ENCODE results near the gene RBMS1.
A peak's percentile ranks its signal among the peaks of the same experiment; 100 is the strongest.

RBMS1 gene

GRCh38 chr2:160402997-160403979 lies 90.3 kb downstream of the RBMS1 start:
- Histone ChIP-seq H3K27ac (replicated peaks) (no peak overlapping the region), H3K27me3 (ENCODE audit: insufficient read depth, poor library complexity, severe bottlenecking) (no peaks in the 10 kb centered on the region), H3K4me3 (replicated peaks; ENCODE audit: insufficient read depth, low read length) (no peak overlapping the region)
- TF ChIP-seq REST (IDR thresholded peaks at IDR 0.05; ENCODE audit: insufficient replicate concordance, low read depth), result no peak
- TF ChIP-seq GABPA (IDR thresholded peaks at IDR 0.05; ENCODE audit: low read depth), result no peak
- no peak for TF ChIP-seq CTCF (IDR thresholded peaks at IDR 0.05; ENCODE audit: insufficient read depth, low read length)
- TF ChIP-seq SPI1 (IDR thresholded peaks at IDR 0.05; ENCODE audit: borderline replicate concordance, low read depth), result no peak
- TF ChIP-seq POLR2AphosphoS5 (IDR thresholded peaks at IDR 0.05; ENCODE audit: low read depth), result no peak
- DNase-seq (ENCODE audit: low read depth in 1 of 2, low spot score in 1 of 2), result no peak

- Histone ChIP-seq H3K27me3 (ENCODE audit: insufficient read depth, poor library complexity, severe bottlenecking) (no peaks in the 10 kb centered on the region), H3K4me3 (replicated peaks; ENCODE audit: insufficient read depth, low read length) (no peak overlapping the region), H3K27ac (replicated peaks) (no peak overlapping the region)
- peak; percentile 68; the same call in 1 of the 2 replicates for TF ChIP-seq SPI1 (IDR thresholded peaks at IDR 0.05; ENCODE audit: borderline replicate concordance, low read depth)
- no peak for TF ChIP-seq CTCF (IDR thresholded peaks at IDR 0.05; ENCODE audit: insufficient read depth, low read length)
- DNase-seq (ENCODE audit: low read depth in 1 of 2, low spot score in 1 of 2), result peak in 1 of 2 experiments; percentile 16
Measured at GRCh38 chr2:160402501-160402900, 91.1 kb downstream of the RBMS1 start.

GRCh38 chr2:160401895-160402294 lies 91.7 kb downstream of the RBMS1 start:
- no peak for DNase-seq (ENCODE audit: low read depth in 1 of 2, low spot score in 1 of 2)
- Histone ChIP-seq H3K4me3 (replicated peaks; ENCODE audit: insufficient read depth, low read length) (no peak overlapping the region), H3K27ac (replicated peaks) (no peak overlapping the region), H3K27me3 (ENCODE audit: insufficient read depth, poor library complexity, severe bottlenecking) (no peaks in the 10 kb centered on the region)
- TF ChIP-seq CTCF (IDR thresholded peaks at IDR 0.05; ENCODE audit: insufficient read depth, low read length), result no peak
- no peak for TF ChIP-seq GABPA (IDR thresholded peaks at IDR 0.05; ENCODE audit: low read depth)
- no peak for TF ChIP-seq REST (IDR thresholded peaks at IDR 0.05; ENCODE audit: insufficient replicate concordance, low read depth)
- no peak for TF ChIP-seq SPI1 (IDR thresholded peaks at IDR 0.05; ENCODE audit: borderline replicate concordance, low read depth)
- TF ChIP-seq POLR2AphosphoS5 (IDR thresholded peaks at IDR 0.05; ENCODE audit: low read depth), result no peak

All from HL-60 (cell line).